ENCODE data around the gene SFTPD. TPM values are rescaled to one million over a fixed set of nuclear protein-coding genes. Genes with fewer than 3 reads are reported as not detected.
A peak's percentile ranks its signal among the peaks of the same experiment; 100 is the strongest.

Gene SFTPD
- total and polyA plus RNA-seq, 8 donors: 0.31 to 12.9 (median 0.97) TPM; not detected in 4

- peaks cover 17 to 26% (median 22%) of the 10 kb centered on the region in 4 donors for H3K4me1 ChIP-seq
- no peak overlapping the region for H3K4me3 ChIP-seq
- no peaks in the 10 kb centered on the region for H3K36me3 ChIP-seq
- 70 to 86% (median 83%) methylated on average over 3 of the region's 3 CpGs for WGBS, 5 donors
- intact Hi-C loops (cut with DNase I; ENCODE audit: low total_unique reads): no loop called here
- H3K9me3 ChIP-seq: peaks cover 0 to 25% (median 11%) of the 10 kb centered on the region in 4 donors
- H3K27me3 ChIP-seq: peaks cover 0 to 48% (median 14%) of the 10 kb centered on the region in 3 donors
- TF ChIP-seq POLR2A (IDR thresholded peaks at IDR 0.05) (no peak), EP300 (IDR thresholded peaks at IDR 0.05) (no peak), POLR2AphosphoS5 (IDR thresholded peaks at IDR 0.05) (no peak), CTCF (IDR thresholded peaks at IDR 0.05) (no peak)
- DNase-seq: no peak
- H3K27ac ChIP-seq: no peak overlapping the region
Observed at GRCh38 chr10:79985481-79986072, 36.7 kb upstream of the SFTPD start.

- peak in 1 of 2 donors; percentile 25 for DNase-seq
Observed at GRCh38 chr10:79984851-79985250, 35.9 kb upstream of the SFTPD start.

GRCh38 chr10:79983286-79983909 is 34.5 kb upstream of the SFTPD start:
- intact Hi-C loops (cut with DNase I; ENCODE audit: low total_unique reads): no loop called here
- no peaks in the 10 kb centered on the region for H3K36me3 ChIP-seq
- 35 to 55% (median 43%) methylated on average over 33 to 40 of the region's 40 CpGs for WGBS, 5 donors
- peaks cover 0 to 48% (median 14%) of the 10 kb centered on the region in 3 donors for H3K27me3 ChIP-seq
- no peak overlapping the region for H3K4me3 ChIP-seq
- TF ChIP-seq EP300 (IDR thresholded peaks at IDR 0.05) (no peak), POLR2AphosphoS5 (IDR thresholded peaks at IDR 0.05) (no peak), CTCF (IDR thresholded peaks at IDR 0.05) (no peak), POLR2A (IDR thresholded peaks at IDR 0.05) (no peak)
- peak in 1 of 2 donors; percentile 10 for DNase-seq
- H3K27ac ChIP-seq: no peak overlapping the region
- H3K4me1 ChIP-seq: peaks cover 17 to 27% (median 25%) of the 10 kb centered on the region in 4 donors
- H3K9me3 ChIP-seq: peaks cover 0 to 5% (median 2%) of the 10 kb centered on the region in 4 donors

More at GRCh38 chr10:79984851-79985250, 35.9 kb upstream of the SFTPD start:
- Histone ChIP-seq H3K4me3 (no peak overlapping the region), H3K4me1 (peaks cover 17 to 26% (median 24%) of the 10 kb centered on the region in 4 donors), H3K36me3 (no peaks in the 10 kb centered on the region), H3K27ac (no peak overlapping the region), H3K27me3 (peaks cover 0 to 48% (median 14%) of the 10 kb centered on the region in 3 donors), H3K9me3 (peaks cover 0 to 18% (median 7%) of the 10 kb centered on the region in 4 donors)
- no peak for TF ChIP-seq POLR2AphosphoS5 (IDR thresholded peaks at IDR 0.05)
- TF ChIP-seq POLR2A (IDR thresholded peaks at IDR 0.05): no peak
- intact Hi-C loops (cut with DNase I; ENCODE audit: low total_unique reads): no loop called here
- WGBS, 5 donors: 41 to 53% (median 48%) methylated on average over 9 of the region's 9 CpGs

- Histone ChIP-seq H3K27ac (peak overlapping the region in 1 of 5 donors; percentile 89), H3K9me3 (no peaks in the 10 kb centered on the region), H3K4me1 (peaks cover 17 to 27% (median 25%) of the 10 kb centered on the region in 4 donors), H3K36me3 (no peaks in the 10 kb centered on the region), H3K4me3 (peak overlapping the region in 2 of 4 donors; percentile 76 to 81), H3K27me3 (peaks cover 0 to 48% (median 14%) of the 10 kb centered on the region in 3 donors)
- intact Hi-C loops (cut with DNase I; ENCODE audit: low total_unique reads): no loop called here
- TF ChIP-seq CTCF (IDR thresholded peaks at IDR 0.05): no peak
- TF ChIP-seq POLR2A (IDR thresholded peaks at IDR 0.05): no peak
- DNase-seq: peak in 1 of 2 donors; percentile 57
- 27 to 49% (median 32%) methylated on average over 11 of the region's 11 CpGs for WGBS, 5 donors
Observed at GRCh38 chr10:79982861-79983260, 34.0 kb upstream of the SFTPD start.
